BE2C (cell line): ENCODE measurements around the gene MTA1.

Experiments used
- DNase-seq: peaks from one replicate; pipeline ENCODE4 v3.0.0-alpha.2; 2020
- H3K27me3 ChIP-seq: fragments of 250-450 bp; sonication (Bioruptor Pico); 2 replicates; pipeline ENCODE4 v1.5.1; 2020; ENCODE audit warnings: mild to moderate bottlenecking
- H3K36me3 ChIP-seq: fragments of 250-450 bp; sonication (Bioruptor Pico); 2 replicates; pipeline ENCODE4 v1.5.1; 2020; ENCODE audit warnings: mild to moderate bottlenecking
- H3K4me1 ChIP-seq: fragments of 250-450 bp; sonication (Bioruptor Pico); 2 replicates; pipeline ENCODE4 v1.5.1; 2020
- H3K4me3 ChIP-seq: 2 replicates; pipeline ENCODE4 v1.5.1; 2011; ENCODE audit warnings: low read depth, low read length
- H3K9me3 ChIP-seq: fragments of 250-450 bp; sonication (Bioruptor Pico); 2 replicates; pipeline ENCODE4 v1.5.1; 2020
- TF ChIP-seq, protein P1 (sequence below): IDR thresholded peaks from 2 replicates; pipeline ENCODE4 v1.5.1; 2012; ENCODE audit warnings: mild to moderate bottlenecking, low read depth, low read length

MTA1 gene

DNA sequence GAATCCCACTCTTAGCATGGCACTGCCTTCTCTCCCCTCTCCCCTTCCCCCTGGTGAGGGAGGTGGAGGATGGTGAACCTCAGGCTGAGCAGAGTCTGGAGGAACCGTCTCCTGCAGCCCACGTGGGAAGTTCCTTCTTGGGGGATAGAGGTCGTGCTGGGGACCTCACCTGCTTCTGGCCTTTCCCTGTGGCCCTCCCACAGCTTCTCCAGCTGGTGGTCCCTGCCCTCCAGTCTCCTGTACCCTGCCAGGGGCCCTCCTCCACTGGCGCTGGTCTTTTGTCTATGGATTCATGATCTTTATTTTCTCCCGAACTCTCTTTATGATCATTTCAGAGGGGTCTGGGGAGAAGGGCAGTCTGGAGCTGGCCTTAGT lies 9.0 kb upstream of the MTA1 start:
- no peak for DNase-seq
- TF ChIP-seq, protein P1, sequence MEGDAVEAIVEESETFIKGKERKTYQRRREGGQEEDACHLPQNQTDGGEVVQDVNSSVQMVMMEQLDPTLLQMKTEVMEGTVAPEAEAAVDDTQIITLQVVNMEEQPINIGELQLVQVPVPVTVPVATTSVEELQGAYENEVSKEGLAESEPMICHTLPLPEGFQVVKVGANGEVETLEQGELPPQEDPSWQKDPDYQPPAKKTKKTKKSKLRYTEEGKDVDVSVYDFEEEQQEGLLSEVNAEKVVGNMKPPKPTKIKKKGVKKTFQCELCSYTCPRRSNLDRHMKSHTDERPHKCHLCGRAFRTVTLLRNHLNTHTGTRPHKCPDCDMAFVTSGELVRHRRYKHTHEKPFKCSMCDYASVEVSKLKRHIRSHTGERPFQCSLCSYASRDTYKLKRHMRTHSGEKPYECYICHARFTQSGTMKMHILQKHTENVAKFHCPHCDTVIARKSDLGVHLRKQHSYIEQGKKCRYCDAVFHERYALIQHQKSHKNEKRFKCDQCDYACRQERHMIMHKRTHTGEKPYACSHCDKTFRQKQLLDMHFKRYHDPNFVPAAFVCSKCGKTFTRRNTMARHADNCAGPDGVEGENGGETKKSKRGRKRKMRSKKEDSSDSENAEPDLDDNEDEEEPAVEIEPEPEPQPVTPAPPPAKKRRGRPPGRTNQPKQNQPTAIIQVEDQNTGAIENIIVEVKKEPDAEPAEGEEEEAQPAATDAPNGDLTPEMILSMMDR, result no peak
- Histone ChIP-seq H3K36me3 (no peaks in the 10 kb centered on the region), H3K9me3 (no peaks in the 10 kb centered on the region), H3K4me1 (peaks cover 7% of the 10 kb centered on the region), H3K27me3 (no peaks in the 10 kb centered on the region), H3K4me3 (no peak overlapping the region)

DNA sequence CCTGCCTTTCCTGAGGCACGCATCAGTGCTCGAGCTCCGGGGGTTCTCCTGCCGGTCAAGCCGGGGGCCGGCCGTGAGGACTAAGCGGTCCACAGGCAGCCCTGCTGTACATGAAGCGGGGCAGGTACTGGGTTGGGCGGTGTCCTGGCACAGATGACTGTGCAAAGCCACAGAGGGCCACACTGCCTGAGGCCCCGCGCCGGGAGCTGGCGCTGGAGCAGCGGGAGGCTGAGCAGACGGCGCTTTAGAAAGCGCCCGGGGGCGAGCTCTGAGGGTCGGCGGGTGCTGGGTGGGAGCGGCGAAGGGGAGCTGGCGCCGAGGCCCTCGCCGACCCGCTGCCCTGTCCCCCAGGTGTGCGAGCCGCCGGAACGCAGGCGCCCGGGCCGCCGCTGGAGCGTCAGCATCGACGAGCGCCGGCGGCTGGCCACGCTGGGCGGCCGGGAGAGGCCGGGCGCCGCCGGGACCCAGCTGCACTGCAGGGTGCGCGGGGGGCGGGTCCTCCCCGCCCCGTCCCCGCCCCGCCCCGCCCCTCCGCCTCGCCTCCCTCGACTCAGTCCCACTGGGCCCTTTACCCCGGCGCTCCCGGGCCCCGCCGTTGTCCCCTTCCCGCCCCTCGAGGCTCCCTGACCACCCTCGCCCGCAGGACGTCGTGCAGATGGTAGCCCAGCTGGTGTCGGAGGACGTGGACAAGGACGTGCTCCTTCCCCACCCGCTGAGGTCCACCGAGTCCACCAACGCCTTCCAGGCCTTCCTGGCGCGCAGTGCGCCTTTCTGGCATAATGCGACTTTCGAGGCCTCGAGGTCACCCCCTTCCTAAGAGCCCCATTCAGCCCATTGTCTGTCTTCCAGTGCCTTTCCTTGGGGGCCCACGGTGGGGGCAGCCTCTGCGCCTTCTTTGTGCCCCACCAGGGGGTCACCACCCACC lies 8.3 kb upstream of the MTA1 start:
- H3K4me3 ChIP-seq, result peak overlapping the region; percentile 28; the same call in 1 of the 2 replicates
- no peaks in the 10 kb centered on the region for H3K36me3 ChIP-seq
- no peaks in the 10 kb centered on the region for H3K9me3 ChIP-seq
- TF ChIP-seq, protein P1, result no peak
- H3K27me3 ChIP-seq, result no peaks in the 10 kb centered on the region
- H3K4me1 ChIP-seq, result peaks cover 7% of the 10 kb centered on the region
- peak; percentile 67 for DNase-seq

DNA sequence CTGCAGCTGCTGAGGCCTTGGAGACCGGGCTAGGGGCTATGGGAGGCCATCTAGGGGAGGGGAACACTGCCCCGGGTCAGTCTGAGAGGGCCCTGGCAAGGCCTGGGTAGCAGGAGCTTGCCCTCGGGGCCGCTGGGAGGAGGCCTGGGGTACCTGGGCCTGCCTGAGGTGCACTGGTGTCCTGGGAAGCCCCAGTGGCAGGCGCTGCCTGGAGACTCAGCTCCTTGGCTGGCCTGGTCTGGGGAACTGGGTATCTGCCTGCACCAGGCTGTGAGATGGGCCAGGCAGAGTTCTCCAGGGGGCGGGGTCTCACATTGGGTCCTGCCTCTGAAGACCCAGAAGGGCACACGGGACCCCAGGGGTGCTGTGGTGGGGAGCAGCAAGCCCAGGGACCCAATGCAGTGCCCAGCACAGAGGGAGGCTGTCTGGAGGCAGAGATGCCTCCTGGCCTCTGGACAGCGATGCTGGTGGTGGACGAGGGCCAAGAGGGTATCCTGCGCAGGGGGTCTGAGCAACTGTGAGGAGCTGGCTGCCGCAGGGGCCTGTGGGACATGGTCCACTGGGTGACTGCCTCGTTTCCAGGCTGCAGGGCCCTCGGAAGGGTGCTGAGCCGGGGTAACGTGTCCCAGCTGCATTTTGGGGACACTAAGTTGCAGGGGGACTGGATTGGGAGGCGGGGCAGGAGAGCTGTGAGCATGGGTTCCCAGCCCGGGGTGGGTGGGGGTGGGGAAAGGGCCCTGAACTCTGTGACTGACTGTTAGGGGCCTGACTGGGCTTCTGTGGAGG lies 7.4 kb upstream of the MTA1 start:
- TF ChIP-seq, protein P1, result no peak
- H3K27me3 ChIP-seq, result no peaks in the 10 kb centered on the region
- H3K36me3 ChIP-seq, result no peaks in the 10 kb centered on the region
- peaks cover 7% of the 10 kb centered on the region for H3K4me1 ChIP-seq
- H3K9me3 ChIP-seq, result no peaks in the 10 kb centered on the region
- no peak overlapping the region for H3K4me3 ChIP-seq
- DNase-seq, result no peak

DNA sequence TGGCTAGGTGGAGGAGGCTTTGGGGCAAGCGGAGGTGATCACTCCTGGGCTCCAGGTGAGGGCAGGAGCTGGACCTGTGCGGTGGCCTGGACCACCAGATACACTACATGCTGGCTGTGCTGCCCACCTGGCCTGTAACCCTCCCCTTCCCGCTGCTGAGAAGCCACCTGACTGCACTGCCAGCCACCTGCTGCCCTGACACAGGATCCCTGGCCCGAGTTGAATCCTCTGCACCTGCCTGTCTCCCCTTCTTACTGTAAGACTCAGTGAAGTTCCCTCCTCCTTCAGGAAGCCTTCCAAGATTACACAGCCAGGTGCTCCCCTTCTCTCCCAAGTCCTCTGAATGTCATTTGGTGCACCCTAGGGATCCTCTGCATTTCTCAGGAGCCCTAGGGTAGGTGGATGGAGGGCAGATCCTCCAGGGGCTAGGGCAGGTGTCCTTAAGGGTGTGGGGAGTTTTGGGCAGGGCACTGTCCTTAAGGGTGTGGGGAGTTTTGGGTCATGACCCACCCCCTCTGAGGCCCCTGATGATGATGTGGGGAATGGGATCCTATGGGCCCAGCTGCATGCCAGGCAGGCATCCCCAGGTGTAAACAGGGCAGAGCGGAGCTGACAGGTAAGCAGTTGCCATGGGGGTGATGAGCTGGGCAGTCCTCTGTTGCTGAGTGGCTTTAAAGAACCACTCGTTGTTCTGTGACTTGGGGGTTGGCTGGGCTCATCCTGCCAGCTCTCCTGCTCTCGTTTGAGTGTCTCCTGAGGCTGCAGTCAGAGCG lies 6.7 kb upstream of the MTA1 start:
- H3K4me1 ChIP-seq, result peaks cover 7% of the 10 kb centered on the region
- no peak for DNase-seq
- no peaks in the 10 kb centered on the region for H3K9me3 ChIP-seq
- TF ChIP-seq, protein P1, result no peak
- H3K27me3 ChIP-seq, result no peaks in the 10 kb centered on the region
- no peaks in the 10 kb centered on the region for H3K36me3 ChIP-seq
- H3K4me3 ChIP-seq, result no peak overlapping the region

DNA sequence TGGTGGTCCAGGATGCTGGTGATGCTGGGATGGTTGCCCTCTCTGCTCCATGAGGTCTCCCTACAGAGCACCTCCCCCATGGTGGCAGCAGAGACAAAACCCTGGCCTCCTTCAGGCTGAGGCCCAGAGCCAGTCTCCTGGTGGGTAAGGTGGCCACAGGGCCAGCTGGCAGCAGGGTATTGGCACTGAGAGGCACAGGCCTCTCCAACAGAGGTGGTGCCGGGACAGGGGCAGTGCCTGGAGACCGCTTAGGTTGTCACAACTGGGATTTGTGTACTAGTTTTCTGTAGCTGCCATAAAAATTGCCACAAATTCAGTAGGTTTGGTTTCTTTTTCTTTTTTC lies 6.1 kb upstream of the MTA1 start:
- no peaks in the 10 kb centered on the region for H3K27me3 ChIP-seq
- no peak for DNase-seq
- TF ChIP-seq, protein P1, result no peak

More for the DNA sequence above, 6.1 kb upstream of the MTA1 start:
- Histone ChIP-seq H3K4me3 (no peak overlapping the region), H3K4me1 (peaks cover 7% of the 10 kb centered on the region), H3K9me3 (no peaks in the 10 kb centered on the region), H3K36me3 (no peaks in the 10 kb centered on the region)
